Hematopoietic multipotent progenitor cell treated with erythropoietin and hydrocortisone succinate and interleukin-3 and kit ligand, for 6 days (in vitro differentiated cells): ENCODE results near the gene VAV1.
"Not testable (repeated sequence)": the region's sequence is repeated elsewhere in the genome, so short reads cannot be mapped to it uniquely, and the experiment has no call there.

Experiments used
- DNase-seq: peaks from one replicate; pipeline ENCODE4 v3.0.0-alpha.2; 2015

The VAV1 gene

DNA sequence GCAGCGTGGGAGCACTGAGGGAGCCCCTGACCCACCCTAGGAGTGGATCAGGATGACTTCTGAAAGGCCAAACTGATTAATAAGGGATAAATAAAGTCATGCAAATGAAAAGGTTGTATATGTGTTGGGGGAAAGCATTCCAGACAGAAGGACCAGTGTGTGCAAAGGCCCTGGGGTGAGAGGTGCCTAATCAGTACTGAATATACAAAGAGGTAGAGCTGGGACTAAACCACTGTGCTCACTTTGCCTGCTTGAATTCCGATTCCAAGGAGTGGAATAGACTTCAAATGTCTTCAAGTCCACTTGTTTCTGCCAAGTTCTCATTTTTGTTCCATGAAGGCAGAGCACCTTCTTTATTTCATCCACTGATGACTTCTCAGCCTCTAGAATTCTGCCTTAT is 82.2 kb downstream of the VAV1 start:
- DNase-seq, result no peak

DNA sequence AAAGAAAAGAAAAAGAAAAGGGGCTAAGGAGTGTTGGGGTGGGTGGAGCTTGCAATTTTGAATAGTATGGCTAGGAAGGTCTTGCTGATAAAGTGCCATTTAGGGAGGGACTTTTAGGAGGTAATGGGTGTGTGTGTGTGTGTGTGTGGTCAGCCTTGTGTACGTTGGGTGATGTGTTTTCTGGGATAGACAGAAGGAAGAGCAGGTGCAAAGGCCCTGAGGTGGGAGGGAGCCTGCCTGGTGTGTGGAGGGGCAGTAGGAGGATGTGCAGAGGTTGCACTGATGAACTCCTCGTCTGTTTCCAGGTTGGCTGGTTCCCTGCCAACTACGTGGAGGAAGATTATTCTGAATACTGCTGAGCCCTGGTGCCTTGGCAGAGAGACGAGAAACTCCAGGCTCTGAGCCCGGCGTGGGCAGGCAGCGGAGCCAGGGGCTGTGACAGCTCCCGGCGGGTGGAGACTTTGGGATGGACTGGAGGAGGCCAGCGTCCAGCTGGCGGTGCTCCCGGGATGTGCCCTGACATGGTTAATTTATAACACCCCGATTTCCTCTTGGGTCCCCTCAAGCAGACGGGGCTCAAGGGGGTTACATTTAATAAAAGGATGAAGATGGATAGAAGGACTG is 84.4 kb downstream of the VAV1 start:
- no peak for DNase-seq

DNA sequence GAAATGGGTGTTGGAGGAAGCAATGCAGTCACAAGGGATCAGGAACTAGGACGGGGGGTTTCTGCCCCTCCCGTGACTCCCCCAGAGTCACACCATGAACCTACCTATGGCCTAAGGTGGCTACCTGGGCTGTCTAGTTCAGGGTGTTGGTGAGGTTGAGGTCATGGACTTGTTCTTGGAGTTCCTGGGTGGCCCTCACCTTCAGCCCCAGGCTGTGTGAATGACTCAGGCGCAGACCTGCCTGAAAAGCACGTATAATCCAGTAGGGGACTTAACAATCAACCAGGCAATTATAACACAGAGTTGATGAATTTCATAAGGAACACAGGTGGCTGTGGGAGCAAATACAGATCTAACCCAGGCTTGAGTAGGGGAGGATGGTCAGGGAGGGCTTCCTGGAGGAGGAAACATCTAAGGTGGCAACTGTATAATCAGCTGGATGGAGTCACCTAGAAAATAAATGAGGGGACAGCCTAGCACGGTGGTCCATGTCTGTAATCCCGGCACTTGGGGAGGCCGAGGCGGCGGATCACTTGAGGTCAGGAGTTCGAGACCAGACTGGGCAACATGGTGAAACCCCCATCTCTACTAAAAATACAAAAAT is 89.3 kb downstream of the VAV1 start:
- no peak for DNase-seq

DNA sequence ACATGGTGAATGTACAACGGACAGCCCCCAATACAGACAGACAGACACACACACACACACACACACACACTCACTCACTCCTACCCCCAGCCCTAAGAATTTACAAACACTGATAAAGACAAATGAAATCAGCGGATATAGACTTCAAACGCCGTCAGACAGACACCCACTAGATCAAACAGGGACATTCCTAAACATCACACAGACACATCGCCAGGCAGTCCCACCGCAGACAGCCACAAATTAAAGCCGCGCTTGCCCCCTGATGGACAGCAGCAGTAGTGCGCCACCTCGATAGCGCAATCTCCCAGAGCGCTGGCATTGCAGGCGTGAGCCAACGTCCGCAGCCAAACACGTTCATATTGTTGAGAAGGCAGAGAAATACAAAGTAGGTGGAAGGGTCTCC is 90.2 kb downstream of the VAV1 start:
- peak; percentile 93 for DNase-seq

DNA sequence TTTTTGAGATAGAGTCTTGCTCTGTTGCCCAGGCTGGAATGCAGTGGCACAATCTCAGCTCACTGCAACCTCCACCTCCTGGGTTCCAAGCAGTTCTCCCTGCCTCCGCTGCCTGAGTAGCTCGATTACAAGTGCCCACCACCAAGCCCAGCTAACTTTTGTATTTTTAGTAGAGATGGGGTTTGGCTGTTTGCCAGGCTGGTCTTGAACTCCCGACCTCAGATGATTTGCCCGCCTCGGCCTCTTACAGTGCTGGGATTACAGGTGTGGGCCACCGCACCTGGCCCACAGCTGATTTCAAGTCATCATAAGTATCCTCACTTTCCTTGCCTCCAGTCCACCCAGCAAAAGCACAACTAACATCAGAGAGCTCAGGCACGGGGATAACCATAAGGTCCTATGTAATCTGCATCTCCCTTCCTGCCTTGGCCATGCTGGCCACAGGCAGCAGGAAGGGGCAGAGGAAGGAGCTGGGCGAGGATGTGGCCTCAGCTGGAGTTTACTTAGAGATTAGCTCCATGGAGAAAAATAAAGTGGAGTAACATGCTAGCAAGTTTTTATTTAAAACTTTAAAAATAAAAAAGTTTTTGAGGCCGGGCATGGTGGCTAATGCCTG is 91.9 kb downstream of the VAV1 start:
- peak; percentile 23 for DNase-seq

DNA sequence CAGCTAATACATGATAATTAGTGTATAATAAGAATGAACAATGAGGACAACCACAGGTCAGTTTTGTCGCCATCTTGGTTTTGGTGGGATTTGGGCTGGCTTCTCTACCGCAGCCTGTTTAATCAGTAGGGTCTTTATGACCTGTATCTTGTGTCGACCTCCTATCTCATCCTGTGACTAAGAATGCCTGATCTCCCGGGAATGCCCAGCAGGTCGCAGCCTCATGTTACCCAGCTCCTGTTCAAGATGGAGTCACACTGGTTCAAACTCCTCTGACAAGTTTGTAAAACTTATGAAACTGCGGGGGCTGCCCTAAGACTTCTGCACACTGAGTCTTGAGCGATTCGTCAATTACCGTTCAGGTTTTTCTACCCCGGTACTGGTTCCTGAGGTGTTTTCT is 93.3 kb downstream of the VAV1 start:
- no peak for DNase-seq

DNA sequence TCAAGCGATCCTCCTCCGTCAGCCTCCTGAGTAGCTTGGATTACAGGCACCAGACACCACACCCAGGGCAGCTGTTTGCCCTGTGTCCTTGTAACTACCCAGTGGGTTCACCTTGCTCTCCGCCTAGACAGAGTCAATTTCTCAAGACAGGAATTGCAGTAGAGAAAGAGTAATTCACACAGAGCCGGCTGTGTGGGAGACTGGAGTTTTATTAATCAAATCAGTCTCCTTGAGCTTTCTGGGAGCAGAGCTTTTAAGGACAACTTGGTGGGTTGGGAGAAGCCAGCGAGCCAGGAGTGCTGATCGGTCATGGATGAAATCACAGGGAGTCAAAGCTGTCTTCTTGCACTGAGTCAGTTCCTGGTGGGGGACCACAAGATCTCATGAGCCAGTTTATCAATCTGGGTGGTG is 94.2 kb downstream of the VAV1 start:
- DNase-seq, result no peak

DNA sequence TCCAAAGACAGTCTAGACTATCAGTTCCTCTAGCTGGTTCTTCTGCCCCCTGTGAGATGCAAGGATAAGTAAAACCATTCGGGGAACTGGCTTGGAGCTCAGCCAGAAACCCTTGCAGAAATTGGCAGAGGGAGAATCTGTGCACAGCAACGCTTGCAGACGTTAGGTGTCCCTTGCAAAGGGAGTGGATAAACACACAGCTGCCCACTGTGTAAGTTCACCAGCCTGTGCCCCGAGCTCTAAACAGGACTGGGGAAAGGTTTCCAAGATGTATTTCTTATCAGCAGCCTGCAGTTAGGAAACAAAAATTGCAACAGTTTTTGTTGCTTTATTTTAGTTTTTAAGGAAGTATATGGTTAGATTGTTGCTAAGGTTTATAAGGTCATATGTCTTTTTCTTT is 95.8 kb downstream of the VAV1 start:
- peak; percentile 88 for DNase-seq

DNA sequence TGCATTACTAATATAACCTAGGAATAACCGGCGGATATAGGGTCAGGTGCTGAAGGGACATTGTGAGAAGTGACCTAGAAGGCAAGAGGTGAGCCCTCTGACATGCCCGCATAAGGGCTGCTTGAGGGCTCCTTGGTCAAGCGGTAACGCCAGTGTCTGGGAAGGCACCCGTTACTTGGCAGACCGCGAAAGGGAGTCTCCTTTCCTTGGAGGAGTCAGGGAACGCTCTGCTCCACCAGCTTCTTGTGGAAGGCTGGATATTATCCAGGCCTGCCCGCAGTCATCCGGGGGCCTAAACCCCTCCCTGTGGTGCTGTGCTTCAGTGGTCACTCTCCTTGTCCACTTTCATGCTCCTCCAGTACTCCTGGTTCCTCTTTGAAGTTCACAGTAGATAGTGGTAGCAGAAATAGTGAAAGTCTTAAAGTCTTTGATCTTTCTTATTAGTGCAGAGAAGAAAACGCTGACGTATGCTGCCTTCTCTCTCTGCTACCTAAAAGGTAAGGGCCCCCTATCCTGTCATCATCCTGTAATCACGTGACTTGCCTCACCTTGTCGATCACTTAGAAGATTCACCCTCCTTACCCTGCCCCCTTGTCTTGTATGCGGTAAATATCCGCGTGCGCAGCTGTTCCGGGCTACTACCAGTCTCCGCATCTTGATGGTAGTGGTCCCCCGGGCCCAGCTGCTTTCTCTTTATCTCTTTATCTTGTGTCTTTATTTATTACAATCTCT is 96.8 kb downstream of the VAV1 start:
- DNase-seq, result not testable (repeated sequence)

DNA sequence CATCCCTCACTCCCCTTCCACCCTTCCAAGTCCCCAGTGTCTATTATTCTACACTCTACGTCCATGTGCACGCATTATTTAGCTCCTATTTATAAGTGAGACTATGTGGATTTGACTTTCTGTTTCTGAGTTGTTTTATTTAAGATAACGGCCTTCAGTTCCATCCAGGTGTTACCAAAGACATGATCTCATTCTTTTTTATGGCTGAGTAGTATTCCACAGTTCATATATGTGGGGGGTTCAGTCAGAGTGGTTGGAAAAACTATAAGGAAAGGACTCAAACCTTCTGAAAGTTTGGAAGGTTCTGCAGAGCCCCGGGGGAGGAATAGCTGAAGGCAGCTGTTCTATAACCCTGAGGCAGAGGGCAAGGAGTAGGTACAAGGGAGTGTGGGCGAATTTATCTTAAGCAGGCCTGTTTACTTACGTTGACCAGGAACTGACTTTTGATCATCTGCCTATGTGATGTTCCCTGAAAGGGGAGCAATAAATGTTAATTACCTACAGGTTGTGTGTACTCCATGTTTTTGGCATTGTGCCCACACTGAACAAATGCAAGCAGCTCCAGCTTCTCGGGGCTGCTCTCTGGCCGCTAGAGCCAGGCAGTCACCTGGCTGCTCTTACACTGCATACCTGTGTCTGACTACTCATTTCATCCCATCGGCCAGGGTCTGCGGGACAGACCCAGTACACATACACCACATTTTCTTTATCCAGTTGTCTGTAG is 101.4 kb downstream of the VAV1 start:
- no peak for DNase-seq

DNA sequence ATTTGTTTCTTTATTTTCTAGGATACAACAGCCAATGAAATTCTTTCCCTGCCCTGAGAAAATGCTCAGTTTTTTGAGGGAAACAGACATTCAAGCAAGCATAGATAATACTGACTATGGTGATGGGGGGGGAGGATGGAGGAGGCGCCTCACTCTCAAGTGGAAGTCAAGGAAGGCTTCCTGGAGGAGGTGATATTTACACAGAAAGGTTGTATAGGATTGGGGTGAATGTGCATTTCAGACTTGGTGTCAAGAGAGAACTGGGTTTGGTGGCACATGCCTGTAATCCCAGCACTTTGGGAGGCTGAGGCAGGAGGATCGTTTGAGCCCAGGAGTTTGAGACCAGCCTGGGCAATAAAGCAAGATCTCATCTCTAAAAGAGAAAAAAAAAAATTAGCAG is 102.7 kb downstream of the VAV1 start:
- DNase-seq, result no peak

DNA sequence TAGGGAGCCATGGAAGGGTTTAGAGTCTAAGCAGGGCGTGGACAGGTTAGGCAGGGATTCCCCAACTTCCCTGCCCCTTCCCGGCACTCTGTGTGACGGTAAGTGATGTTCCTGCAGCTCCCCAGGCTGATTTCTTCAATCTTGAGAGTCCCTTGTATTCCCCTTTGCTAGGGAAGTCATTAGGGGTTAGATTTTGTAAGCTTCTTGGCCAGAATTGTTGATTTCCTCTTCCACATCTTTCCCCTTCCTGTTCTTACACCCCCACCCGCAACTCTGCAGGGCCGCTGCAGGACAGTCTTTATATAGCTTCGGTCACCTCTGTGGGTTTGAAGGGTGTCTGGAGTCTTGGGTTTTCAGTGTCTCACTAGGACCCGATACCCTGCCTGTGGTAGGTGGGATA is 104.2 kb downstream of the VAV1 start:
- DNase-seq, result no peak

DNA sequence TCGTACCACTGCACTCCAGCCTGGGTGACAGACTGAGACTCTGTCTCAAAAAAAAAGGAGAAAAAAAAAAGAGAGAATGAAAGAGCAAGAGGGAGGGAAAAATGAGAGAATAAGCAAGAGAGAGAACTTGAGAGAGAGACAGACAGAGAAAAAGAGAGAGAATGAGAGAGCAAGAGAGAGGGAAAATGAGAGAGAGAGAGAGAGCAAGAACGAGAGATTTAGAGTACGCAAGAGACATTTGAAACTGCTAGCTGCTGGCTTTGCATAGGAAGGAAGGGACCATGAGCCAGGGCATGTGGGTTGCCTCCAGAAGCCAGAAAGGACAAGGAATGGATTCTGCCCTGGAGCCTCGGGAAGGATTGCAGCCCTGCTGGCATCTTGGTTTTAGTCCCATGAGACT is 105.3 kb downstream of the VAV1 start:
- DNase-seq, result no peak

DNA sequence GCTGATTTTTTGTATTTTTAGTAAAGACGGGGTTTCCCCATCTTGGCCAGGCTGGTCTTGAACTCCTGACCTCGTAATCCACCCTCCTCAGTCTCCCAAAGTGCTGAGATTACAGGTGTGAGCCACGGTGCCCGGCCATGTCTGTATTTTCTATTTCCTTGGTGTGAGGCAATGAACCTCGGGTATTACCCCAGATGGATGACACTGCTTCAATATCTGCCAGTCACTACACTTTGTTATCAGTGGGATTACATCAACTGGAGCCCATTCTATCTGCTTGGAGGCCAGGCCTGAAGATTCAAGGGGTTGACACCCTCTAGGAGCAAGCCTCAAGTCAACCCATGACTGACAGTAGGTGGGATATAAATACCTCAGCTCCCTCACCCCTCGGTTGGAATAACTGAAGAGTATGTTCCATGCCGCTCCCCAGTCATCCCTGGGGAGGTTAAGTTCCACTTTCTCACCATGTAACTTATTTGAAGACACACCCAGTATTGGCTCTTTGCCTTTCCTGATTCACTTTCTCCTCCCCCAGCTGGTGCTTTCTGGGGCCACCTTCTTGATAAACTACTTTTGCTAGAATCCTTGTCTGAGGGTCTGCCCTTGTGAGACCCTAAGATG is 113.9 kb downstream of the VAV1 start:
- DNase-seq, result no peak

DNA sequence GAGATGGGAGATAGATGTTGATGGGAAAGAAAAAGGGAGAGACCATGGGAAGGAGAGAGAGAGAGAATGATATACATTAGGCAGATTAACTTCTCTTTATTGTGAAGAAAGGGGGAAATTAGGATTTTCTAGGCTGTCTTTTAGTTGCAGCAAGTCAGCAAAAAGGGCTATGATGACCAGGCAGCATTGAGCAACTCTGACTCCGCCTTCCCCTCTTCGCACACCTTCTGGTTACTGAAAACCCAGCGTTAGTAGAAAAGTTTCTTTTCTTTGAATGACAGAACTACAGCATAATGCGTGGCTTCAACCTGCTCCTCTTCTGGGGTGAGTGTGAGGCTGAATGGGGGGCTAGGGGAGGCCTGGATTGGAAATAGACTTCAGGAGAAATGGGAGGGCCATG is 114.8 kb downstream of the VAV1 start, which contains the start of gene ADGRE1:
Gene ADGRE1, plus strand, starts transcription at position 264 of the 400 bp plus-strand sequence. Its CDS starts 30 bp downstream, at position 294.
- peak; percentile 62 for DNase-seq

DNA sequence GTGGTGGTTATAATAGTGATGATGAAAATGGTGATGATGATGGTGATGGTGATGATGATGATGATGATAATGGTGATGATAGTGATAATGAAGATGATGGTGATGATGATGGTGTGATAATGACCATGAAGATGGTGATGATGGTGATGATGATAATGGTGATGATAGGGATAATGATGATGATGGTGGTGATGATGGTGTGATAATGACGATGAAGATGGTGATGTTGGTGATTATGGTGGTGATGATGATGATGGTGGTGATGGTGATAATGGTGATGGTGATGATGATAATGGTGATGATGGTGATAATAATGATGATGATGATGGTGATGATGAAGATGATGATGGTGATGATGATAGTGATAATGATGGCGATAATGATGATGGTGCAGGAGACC is 116.5 kb downstream of the VAV1 start:
- no peak for DNase-seq

DNA sequence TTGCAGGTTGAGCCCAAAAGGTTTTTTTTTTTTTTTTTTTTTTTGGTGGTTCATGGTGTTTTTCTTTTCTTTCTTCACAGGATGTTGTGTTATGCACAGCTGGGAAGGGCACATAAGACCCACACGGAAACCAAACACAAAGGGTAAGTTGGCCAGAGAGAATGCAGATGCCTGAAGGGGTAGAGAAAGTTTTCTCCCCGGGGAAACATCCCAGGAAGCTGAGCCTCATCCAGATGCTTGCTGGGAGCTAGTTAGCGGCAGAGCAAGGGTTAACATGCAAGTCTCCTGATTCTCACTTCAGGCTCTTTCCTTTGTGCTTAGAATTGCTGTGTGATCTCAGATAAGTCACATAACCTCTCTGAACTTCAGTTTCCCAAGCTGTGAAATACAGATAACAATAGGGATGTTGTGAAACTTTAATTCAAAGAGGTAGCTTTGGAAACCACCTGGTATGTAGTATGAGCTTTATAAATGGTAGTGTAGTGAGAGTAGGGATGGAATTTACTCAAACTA is 117.9 kb downstream of the VAV1 start:
- peak; percentile 21 for DNase-seq

DNA sequence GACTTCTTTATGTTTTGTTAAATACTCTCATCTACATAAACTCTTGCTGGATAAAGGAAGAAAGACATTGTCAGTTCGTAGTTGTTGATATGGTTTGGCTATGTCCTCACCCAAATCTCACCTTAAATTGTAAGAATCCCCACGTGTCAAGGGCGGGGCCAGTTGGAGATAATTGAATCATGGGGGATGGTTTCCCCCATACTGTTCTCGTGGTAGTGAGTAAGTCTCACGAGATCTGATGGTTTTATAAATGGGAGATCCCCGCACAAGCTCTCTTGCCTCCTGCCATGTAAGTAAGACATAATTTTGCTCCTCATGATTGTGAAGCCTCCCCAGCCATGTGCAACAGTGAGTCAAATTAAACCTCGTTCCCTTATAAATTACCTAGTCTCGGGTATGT is 118.4 kb downstream of the VAV1 start:
- DNase-seq, result peak; percentile 19

DNA sequence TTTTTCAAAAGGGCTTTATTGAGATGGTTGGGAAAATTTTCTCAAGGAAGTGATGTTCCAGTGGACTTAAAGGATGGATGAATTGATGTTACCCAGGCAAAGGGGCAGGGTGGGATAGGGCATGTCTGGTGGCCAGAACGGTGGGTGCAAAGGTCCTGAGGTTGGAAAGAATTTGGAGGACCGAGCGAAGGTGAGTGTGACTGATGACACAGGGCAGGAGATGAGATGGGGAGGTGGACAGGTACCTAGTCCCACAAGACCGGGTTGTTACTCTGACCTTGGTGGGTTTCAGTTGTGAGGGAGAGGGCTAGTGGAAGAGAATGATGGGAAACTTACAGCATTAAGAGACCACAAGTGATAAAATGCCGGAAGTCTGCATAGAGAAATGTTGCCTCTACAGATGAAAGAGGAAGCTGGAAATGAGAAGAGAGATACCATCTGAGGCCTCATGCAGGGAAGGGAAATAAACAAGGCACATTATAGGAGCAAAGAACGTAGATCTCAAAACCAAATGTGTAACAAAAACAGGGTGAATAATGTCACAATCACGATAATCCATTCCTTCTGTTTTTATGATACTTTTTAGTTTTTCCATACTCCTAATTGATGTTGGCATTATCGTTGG is 119.4 kb downstream of the VAV1 start:
- DNase-seq, result peak; percentile 77

DNA sequence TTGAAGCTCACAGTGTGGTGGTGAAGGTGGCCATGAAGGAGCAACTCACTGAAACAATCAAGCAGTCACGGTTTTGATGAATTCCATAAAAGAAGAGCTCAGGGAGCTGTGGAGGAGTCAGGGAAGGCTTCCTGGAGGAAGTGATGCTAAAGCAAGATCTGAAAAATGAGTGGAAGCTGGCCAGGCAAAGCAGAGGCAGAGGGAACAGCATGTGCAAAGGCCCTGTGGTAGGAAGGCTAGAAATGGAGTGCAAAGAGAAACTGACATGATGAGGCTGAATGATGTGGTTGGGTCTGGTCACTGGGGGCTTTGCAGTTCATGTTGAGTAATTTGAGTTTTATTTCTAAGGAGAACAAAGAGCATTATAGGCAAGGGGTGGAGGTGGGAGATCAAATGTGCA is 121.8 kb downstream of the VAV1 start:
- no peak for DNase-seq

DNA sequence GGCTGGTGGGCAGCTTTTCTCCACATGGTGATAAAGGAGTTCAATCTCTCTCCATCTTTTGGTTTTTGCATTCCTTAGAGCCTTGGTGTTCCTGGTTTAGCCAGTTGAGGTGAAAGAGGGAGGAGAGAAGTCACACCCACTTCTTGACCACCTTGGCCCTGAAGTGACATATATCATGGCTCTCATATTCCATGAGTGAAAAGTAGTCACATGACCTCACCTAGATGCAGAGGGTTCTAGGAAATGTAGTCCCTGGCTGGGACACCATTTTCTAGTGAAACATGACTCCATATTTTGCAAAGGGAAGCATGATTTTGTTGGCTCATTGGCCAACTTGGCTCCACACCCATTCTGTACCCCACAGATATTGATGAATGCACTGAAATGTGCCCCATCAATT is 130.9 kb downstream of the VAV1 start:
- no peak for DNase-seq

DNA sequence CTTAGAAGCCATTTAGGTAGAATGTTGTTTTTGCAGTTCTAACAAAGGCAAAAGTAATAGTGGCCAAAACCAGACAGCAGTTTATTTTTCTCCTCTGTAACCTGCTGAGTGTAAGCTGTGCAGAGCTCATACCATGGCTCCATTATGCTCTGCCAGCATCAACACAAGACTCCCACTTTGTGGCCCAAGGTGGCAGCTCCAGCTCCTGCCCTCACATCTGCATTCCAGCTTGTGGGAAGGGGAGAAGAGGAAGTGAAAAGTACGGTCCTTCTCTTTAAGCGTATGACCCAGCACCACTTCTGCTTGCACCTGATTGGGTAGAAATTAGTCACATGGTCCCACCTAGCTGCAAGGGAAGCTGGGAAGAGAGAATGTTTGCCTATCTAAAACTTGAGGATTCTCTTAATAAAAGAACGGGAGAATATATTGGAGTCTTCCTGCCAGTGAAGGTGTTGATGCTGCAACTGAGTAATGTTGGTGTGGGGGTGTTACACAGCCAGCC is 134.1 kb downstream of the VAV1 start:
- DNase-seq, result no peak
